GM21737 (cell line): ENCODE measurements around the gene TULP4.
"Not testable (repeated sequence)": the region's sequence is repeated elsewhere in the genome, so short reads cannot be mapped to it uniquely, and the experiment has no call there.

Source experiments
- ATAC-seq: cut with Tn5 transposase; IDR thresholded peaks from one replicate; pipeline ENCODE4 v1.9.1; 2021; ENCODE audit warnings: mild to moderate bottlenecking, moderate library complexity; ENCODE audit not compliant: unreplicated experiment

Gene TULP4

DNA sequence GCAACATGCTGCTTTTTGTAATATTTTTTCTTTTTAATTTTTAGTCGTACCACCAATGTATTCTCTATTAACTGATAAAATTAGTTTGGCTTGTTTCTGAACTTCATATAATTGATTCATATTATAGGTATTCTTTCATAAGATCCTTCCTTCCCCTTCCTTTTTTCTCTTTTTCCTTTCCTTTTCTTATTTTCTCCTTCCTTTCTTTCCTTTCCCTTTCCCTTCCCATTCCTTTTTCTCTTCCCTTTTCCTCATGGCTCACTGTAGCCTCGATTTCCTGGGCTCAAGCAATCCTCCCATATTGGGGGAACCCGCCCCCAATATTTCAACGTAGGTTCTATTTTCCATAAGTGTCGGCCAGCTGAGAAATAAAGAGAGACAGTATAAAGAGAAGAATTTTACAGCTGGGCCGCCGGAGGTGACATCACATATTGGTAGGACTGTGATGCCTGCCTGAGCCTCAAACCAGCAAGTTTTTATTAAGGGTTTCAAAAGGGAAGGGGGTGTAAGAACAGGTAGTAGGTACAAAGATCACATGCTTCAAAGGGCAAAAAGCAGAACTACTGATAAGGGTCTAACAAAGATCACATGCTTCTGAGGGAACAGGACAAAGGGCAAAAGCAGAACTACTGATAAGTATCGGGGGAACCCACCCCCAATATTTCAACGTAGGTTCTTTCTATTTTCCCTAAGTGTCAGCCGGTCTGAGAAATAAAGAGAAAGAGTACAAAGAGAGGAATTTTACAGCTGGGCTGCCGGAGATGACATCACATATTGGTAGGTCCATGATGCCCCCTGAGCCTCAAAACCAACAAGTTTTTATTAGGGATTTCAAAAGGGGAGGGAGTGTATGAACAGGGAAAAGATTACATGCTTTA, 16.1 kb upstream of the TULP4 start:
- ATAC-seq = not testable (repeated sequence)

DNA sequence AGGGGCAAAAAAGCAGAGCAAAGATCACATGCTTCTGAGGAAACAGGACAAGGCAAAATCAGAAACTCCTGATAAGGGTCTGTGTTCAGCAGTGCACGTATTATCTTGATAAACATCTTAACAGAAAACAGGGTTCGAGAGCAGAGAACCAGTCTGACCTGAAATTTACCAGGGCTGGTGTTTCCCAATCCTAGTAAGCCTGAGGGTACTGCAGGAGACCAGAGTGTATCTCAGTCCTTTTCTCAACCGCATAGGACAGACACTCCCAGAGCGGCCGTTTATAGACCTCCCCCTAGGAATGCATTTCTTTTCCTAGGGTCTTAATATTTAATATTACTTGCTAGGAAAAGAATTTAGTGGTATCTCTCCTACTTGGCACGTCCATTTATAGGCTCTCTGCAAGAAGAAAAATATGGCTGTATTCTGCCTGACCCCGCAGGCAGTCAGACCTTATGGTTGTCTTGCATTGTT, 15.4 kb upstream of the TULP4 start:
- not testable (repeated sequence) for ATAC-seq

DNA sequence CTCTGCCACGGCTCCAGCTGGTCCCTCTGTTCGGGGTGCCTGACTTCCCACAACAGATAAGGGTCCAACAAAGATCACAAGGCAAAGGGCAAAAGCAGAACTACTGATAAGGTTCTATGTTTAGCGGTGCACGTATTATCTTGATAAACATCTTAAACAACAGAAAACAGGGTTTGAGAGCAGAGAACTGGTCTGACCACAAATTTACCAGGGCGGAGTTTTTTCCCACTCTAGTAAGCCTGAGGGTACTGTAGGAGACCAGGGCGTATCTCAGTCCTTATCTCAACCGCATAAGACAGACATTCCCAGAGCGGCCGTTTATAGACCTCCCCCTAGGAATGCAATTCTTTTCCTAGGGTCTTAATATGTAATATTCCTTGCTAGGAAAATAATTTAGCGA, 14.6 kb upstream of the TULP4 start:
- not testable (repeated sequence) for ATAC-seq

DNA sequence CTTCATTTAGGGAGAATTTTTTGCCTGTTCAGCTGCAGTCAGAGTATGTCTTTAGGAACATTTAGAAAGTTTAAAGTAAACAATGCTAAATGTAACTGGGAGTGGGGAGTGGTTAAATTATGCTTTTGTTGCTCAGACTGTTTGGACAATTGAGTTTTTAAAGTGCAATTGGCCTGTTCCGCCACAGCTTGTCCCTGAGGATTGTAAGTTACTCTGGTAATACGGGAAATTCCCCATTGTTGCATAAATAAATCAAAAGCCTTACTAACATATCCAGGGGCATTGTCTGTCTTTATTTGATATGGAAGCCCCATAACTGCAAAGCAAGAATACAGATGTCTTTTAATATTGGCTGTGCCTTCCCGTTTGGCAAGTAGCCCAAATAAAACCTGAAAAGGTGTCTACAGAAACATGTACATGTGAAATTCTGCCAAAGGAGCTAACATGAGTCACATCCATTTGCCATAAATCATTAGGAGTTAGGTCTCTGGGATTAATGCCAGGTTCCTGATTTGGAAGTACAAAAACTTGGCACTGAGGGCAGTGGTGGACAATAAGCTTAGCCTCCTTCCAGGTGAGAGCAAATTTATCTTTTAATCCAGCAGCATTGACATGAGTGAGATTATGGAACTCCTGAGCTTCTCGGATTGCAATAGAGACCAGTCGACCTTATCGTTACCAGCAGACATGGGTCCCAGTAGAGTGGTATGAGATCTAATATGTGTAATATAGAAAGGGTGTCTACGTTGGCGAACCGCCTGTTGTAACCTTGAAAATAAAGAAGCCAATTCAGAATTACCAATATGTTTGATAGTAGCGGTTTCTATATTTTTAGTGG, 11.7 kb upstream of the TULP4 start:
- not testable (repeated sequence) for ATAC-seq

GRCh38 chr6:158301561-158301960, 10.7 kb upstream of the TULP4 start:
- ATAC-seq = not testable (repeated sequence)

- ATAC-seq = not testable (repeated sequence)
Observed at GRCh38 chr6:158302195-158302796, 10.0 kb upstream of the TULP4 start.

- ATAC-seq = no peak
Observed at GRCh38 chr6:158303210-158303731, 9.0 kb upstream of the TULP4 start.

- no peak for ATAC-seq
Observed at GRCh38 chr6:158304254-158304653, 8.0 kb upstream of the TULP4 start.

DNA sequence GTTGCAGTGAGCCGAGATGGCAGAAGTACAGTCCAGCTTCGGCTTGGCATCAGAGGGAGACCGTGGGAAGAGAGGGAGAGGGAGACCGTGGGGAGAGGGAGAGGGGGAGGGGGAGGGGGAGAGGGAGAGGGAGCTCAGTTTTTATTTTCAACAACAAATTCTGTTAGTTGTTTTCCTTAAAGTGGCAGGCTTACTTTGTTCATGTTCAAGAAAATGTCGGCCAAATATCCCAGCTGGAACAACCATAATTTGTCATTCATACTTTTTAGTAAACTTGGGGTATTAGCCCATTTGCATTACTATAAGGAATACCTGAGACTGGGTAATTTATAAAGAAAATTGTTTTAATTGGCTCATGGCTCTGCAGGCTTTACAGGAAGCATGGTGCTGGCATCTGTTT, 2.5 kb upstream of the TULP4 start:
- no peak for ATAC-seq

DNA sequence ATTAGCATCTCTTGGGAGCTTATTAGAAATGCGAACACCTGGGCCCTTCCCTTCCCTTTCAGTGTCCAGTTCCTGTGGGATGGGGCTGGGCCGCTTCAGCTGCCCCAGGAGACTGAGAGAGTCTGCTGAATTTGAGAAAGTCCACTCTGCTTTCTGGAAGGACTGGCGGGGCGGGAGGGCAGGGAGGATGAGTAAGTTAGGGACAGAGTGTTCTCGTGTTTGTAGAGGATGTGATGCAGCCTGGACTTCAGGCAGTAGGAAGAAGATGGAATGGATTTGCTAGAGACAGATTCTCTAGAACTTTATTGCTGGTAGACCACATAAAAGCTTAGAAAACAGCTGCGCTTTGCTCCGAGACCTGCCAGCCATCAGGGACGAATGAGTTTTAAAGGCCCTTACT, 1.1 kb upstream of the TULP4 start:
- ATAC-seq = no peak

DNA sequence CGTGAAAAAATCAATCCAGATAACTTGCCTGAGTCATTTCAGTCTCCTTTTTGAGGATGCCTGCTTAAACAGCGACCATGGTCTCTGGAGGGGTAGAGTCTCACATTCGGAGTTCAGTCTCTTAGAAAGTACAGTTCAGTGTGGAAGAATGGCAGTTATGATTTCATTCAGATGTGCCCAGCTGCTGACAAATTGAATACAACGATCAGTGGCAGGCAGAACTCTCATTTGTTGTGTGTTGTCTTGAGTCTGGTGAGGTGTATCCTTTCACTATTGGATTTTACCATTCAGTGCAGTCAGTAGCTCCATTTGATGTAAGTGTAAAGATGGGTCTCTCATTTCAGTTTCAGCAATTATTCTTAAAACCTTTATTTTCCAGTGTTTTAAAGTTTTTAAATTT, 639 bp upstream of the TULP4 start:
- ATAC-seq = no peak

DNA sequence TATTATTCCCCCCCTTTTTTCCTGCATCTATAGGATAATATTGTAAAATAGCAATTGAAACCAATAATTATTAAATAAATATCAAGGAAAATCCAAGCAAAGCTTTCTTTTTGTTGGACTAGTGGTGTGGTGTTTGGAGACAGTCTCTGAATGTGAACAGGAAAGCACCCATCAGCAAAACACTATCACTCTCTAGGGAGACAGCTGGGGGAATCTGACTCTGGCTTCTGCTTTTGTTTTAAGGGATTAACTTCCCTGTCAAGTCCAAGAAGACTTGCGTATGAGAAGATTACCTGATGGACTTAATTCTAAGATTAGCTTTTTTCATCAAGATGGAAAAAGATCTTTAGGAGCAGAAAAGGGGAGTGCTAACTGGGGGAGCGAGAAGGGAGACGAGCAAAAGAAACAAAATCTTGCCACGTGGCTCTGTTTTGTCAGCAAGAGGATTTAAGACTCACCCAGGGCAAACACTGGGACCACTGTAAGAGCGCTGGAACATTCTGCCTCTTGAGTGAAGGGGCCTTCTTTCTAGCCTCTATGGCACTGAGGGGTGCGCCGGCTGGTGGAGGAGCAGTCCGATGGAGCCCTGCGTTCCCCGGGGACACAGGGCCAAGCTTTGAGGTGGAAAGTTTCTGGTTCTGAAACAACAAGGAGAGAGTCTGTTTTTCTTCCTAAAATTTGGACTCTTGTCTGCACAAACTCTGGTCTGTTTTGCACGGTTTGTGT, 570 bp downstream of the TULP4 start:
- ATAC-seq = no peak

DNA sequence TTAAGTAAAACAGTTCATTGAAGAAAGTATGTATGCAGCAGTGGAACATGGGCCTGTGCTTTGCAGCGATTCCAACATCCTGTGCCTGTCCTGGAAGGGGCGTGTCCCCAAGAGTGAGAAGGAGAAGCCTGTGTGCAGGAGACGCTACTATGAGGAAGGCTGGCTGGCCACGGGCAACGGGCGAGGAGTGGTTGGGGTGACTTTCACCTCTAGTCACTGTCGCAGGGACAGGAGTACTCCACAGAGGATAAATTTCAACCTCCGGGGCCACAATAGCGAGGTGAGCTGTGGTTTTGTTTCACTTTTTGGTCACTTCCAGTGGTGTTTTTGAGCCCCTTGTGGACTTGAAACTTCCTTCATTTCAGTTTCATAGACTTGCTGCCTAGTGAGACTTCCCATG, 1.7 kb downstream of the TULP4 start:
- ATAC-seq = peak; percentile 67

DNA sequence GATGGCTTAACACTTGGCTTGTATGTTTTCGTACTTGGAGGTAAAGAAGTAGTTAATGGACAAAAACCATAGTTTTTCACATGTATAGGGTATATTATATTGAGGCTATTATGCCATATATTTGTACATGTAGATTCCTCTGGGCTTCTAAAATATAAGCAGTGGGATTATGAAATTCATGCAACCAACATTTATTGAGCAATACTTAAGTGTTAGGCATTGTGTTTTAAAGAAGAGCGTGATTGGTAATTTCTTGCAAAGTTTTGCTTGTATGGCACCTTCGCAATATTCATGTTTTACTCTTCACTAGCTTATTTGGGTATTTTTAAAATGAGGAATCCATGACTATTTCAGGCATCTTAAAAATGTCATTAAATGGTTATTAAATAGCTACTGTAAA, 2.5 kb downstream of the TULP4 start:
- no peak for ATAC-seq

DNA sequence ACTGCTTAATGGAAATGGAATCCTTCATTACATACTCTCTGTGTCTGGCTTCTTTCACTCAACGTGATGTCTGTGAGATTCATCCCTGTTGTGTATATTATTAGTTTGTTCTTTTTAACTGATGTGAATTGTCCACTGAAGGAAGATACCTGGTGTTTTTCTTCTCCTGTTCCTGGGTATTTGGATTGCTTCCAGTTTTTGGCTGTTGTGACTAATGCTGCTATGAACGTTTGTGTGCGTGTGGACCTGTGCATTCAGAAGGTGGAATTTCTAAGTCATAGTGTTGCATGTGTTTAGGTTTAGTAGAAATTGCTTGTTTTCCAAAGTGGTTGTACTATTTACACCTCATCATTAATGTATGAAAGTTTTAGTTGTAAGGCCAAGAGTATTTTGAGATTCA, 3.8 kb downstream of the TULP4 start:
- no peak for ATAC-seq

DNA sequence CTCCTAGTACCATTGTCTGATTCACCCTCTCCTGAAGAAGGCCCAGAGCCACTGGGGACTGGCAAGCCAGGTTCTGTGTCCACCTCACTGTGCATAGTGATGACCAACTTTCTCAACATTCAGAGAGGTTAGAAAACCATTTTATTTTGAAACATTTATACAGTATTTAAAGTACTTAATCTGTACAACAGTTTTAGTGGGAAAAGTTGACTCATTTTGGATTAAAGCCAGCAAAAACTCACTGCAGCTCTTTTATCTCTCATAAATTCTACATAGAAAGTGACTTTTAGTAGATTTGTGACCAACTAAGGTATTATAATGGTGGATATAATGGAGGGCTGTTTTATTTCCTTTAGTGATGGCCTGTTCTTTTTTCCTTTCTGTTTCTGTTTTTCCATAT, 9.7 kb downstream of the TULP4 start:
- ATAC-seq = no peak

DNA sequence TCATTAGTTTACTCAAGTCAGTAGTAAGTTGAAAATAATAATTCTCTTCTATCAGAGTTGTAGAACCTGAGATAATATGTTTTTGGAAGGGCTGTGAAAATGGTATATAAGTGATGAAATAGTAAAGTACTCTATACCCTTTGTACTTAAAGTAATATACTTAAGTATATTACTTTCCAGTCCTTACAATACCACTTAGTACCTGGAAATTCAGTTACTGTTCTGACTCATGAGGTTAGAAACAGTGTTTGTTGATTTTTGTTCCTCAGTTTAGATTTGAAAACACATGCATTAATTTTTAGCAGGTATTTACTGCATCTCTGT, 10.1 kb downstream of the TULP4 start:
- no peak for ATAC-seq

- peak; percentile 57 for ATAC-seq
Observed at GRCh38 chr6:158322724-158323560, 10.7 kb downstream of the TULP4 start.

GRCh38 chr6:158323561-158323958, 11.3 kb downstream of the TULP4 start:
- ATAC-seq = peak; percentile 32

GRCh38 chr6:158324136-158324535, 11.9 kb downstream of the TULP4 start:
- no peak for ATAC-seq
